Prostate gland (tissue), 2 donors: Measurements from ENCODE around the gene COL23A1.

ENCODE experiments used
- POLR2A ChIP-seq: fragments of 450-650 bp; IDR thresholded peaks from one replicate; pipeline ENCODE4 v1.6.1; 2016; ENCODE audit warnings: antibody characterized with exemption, mild to moderate bottlenecking
- POLR2AphosphoS5 ChIP-seq: sonication (generic); formaldehyde crosslinking; IDR thresholded peaks from one replicate; pipeline ENCODE4 v1.6.1; 2017; ENCODE audit warnings: antibody characterized with exemption
- TF ChIP-seq, protein P1 (sequence below), 4 experiments: fragments of 200-600 bp in 2 of 4; fragments of 450-650 bp in 2 of 4; sonication (generic) in 2 of 4; IDR thresholded peaks; 1 replicate in 3 of 4; 2 replicates in 1 of 4; pipeline ENCODE4 v1.5.1; 2016 to 2019; ENCODE audit warnings: antibody characterized with exemption in 4 of 4, mild to moderate bottlenecking in 2 of 4, moderate library complexity in 2 of 4

DNA sequence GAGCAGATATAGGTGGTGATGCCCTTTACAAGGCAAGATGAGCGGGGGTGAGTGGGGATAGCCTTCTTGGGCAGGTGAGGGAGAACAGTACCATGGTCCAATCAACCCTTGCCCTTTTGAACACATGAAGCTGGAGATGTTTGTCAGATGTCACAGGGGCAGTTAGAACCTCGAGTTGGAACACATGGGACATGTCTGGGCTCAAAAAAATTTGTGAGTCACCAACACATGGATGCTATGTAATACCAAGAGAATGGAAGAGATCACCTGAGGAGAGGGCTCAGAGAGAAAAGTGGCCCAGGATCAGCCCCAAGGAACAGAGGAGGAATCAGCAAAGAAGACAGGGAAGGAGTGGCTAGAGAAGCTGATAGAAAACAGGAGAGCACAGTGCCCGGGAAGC is 362.3 kb downstream of the COL23A1 start:
- TF ChIP-seq POLR2A: no peak
- TF ChIP-seq, protein P1, sequence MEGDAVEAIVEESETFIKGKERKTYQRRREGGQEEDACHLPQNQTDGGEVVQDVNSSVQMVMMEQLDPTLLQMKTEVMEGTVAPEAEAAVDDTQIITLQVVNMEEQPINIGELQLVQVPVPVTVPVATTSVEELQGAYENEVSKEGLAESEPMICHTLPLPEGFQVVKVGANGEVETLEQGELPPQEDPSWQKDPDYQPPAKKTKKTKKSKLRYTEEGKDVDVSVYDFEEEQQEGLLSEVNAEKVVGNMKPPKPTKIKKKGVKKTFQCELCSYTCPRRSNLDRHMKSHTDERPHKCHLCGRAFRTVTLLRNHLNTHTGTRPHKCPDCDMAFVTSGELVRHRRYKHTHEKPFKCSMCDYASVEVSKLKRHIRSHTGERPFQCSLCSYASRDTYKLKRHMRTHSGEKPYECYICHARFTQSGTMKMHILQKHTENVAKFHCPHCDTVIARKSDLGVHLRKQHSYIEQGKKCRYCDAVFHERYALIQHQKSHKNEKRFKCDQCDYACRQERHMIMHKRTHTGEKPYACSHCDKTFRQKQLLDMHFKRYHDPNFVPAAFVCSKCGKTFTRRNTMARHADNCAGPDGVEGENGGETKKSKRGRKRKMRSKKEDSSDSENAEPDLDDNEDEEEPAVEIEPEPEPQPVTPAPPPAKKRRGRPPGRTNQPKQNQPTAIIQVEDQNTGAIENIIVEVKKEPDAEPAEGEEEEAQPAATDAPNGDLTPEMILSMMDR (IDR thresholded peaks at IDR 0.05): no peak
- TF ChIP-seq POLR2AphosphoS5: no peak
